HepG2 (cell line): Measurements from ENCODE around the gene ENPP1. TPM values are rescaled to one million over a fixed set of nuclear protein-coding genes. Genes with fewer than 3 reads are reported as not detected.

Experiments used
- ATAC-seq: fragments of 200-7000 bp; cut with Tn5 transposase; 3 replicates; pipeline ENCODE4 v1.9.1; 2020; ENCODE audit warnings: mild to moderate bottlenecking, moderate library complexity
- BruUV-seq: library from RNA; stranded (reverse); fragments of 400-500 nt; replicated peaks from 2 replicates; lab custom pipeline; 2021; lab: Mats Ljungman, UMichigan
- CTCF ChIA-PET: fragments of 300-600 bp; formaldehyde crosslinking; extraction: SDS; loops from one replicate; lab custom pipeline; 2021; ENCODE audit warnings: low total read pairs, inconsistent platforms, low intra/inter-chr PET ratio; lab: Yijun Ruan, JAX
- POLR2A ChIA-PET: fragments of 350-600 bp; sonication (Branson Sonifier 250); formaldehyde crosslinking; loops from one replicate; lab custom pipeline; 2020; ENCODE audit warnings: antibody characterized with exemption, inconsistent platforms; lab: Yijun Ruan, JAX
- DNase-seq: peaks from one replicate; pipeline ENCODE4 v3.0.0-alpha.2; 2015; ENCODE audit warnings: low spot score
- FAIRE-seq: peaks from 3 replicates; lab custom pipeline; 2011; peaks lifted over from hg19 to GRCh38; lab: Jason Lieb, UNC
- H2AFZ ChIP-seq: one replicate; pipeline ENCODE4 v1.6.1; 2011; ENCODE audit warnings: low read length, inconsistent platforms
- H3K27ac ChIP-seq: fragments of 300-600 bp; 3 replicates; pipeline ENCODE4 v1.8.0; 2011; ENCODE audit warnings: mixed run types, mild to moderate bottlenecking, mixed read lengths, low read length, inconsistent platforms; ENCODE audit not compliant: insufficient read depth; ENCODE audit errors: extremely low read length
- H3K27me3 ChIP-seq, 2 experiments: fragments of 200-600 bp in 1 of 2; 2 replicates in 1 of 2; 3 replicates in 1 of 2; pipeline versions ENCODE4 v1.6.0 to v1.8.0; 2011; ENCODE audit warnings: low read length in 2 of 2, mild to moderate bottlenecking in 2 of 2, moderate library complexity in 2 of 2, inconsistent platforms in 1 of 2; ENCODE audit not compliant: insufficient read depth in 2 of 2, control insufficient read depth in 1 of 2
- H3K36me3 ChIP-seq, 2 experiments: fragments of 200-600 bp in 1 of 2; replicated peaks in 1 of 2; 2 replicates in 1 of 2; 3 replicates in 1 of 2; pipeline versions ENCODE4 v1.5.1 to v1.8.0; 2011; ENCODE audit warnings: low read length in 2 of 2, inconsistent platforms in 1 of 2; ENCODE audit not compliant: insufficient read depth in 2 of 2, control insufficient read depth in 1 of 2
- H3K4me1 ChIP-seq: 2 replicates; pipeline ENCODE4 v1.5.1; 2012; ENCODE audit warnings: low read length, inconsistent platforms; ENCODE audit not compliant: insufficient read depth
- H3K4me2 ChIP-seq: 2 replicates; pipeline ENCODE4 v1.6.0; 2011; ENCODE audit warnings: low read depth, low read length, inconsistent platforms
- H3K4me3 ChIP-seq, 3 experiments: fragments of 200-600 bp in 1 of 3; sonication (generic), shearing (Covaris generic) in 1 of 3; replicated peaks in 1 of 3; 2 replicates each; pipeline ENCODE4 v1.5.1; 2011 to 2016; ENCODE audit warnings: low read length in 3 of 3, inconsistent platforms in 2 of 3, low read depth in 2 of 3, mild to moderate bottlenecking in 2 of 3, control low read depth in 1 of 3, mixed read lengths in 1 of 3; ENCODE audit not compliant: insufficient read depth in 1 of 3
- H3K79me2 ChIP-seq: one replicate; pipeline ENCODE4 v1.6.1; 2011; ENCODE audit warnings: low read length, inconsistent platforms; ENCODE audit not compliant: insufficient read depth
- H3K9ac ChIP-seq: 2 replicates; pipeline ENCODE4 v1.6.0; 2011; ENCODE audit warnings: mild to moderate bottlenecking, low read depth, low read length, inconsistent platforms; ENCODE audit not compliant: insufficient read depth
- H3K9me3 ChIP-seq: 2 replicates; pipeline ENCODE4 v1.5.1; 2012; ENCODE audit warnings: mild to moderate bottlenecking, low read length
- H4K20me1 ChIP-seq: 2 replicates; pipeline ENCODE4 v1.6.0; 2011; ENCODE audit warnings: inconsistent platforms, mild to moderate bottlenecking, low read length, moderate library complexity; ENCODE audit not compliant: insufficient read depth
- ERF ChIP-seq: IDR thresholded peaks from 2 replicates; pipeline ENCODE4 v1.6.1; 2018; ENCODE audit warnings: missing biosample characterization, missing genetic modification reagents
- FOSL2 ChIP-seq: sonication (generic); formaldehyde crosslinking; IDR thresholded peaks from 2 replicates; pipeline ENCODE4 v1.4.0; 2020; ENCODE audit warnings: missing genetic modification reagents
- JUND ChIP-seq: sonication (generic); formaldehyde crosslinking; IDR thresholded peaks from 2 replicates; pipeline ENCODE4 v1.8.0; 2022; ENCODE audit warnings: mild to moderate bottlenecking, missing genetic modification reagents
- MIXL1 ChIP-seq: IDR thresholded peaks from 2 replicates; pipeline ENCODE4 v1.6.1; 2016
- NFYB ChIP-seq: sonication (generic); formaldehyde crosslinking; IDR thresholded peaks from 2 replicates; pipeline ENCODE4 v1.4.0; 2020; ENCODE audit warnings: missing genetic modification reagents
- RAD21 ChIP-seq: fragments of 450-650 bp; formaldehyde crosslinking; IDR thresholded peaks from 2 replicates; pipeline ENCODE4 v1.5.0; 2020; ENCODE audit warnings: mild to moderate bottlenecking
- RFXAP ChIP-seq: sonication (generic); formaldehyde crosslinking; IDR thresholded peaks from 2 replicates; pipeline ENCODE4 v1.4.0; 2020; ENCODE audit warnings: missing genetic modification reagents, borderline replicate concordance
- SMC3 ChIP-seq: IDR thresholded peaks from 2 replicates; pipeline ENCODE4 v1.6.1; 2011; ENCODE audit warnings: low read length, improper control_type of control experiment
- STAG1 ChIP-seq: sonication (generic); formaldehyde crosslinking; IDR thresholded peaks from 2 replicates; pipeline ENCODE4 v1.4.0; 2020; ENCODE audit warnings: missing genetic modification reagents
- WIZ ChIP-seq: sonication (generic); formaldehyde crosslinking; IDR thresholded peaks from 2 replicates; pipeline ENCODE4 v1.5.1; 2020; ENCODE audit warnings: mild to moderate bottlenecking, missing genetic modification reagents
- ZNF768 ChIP-seq: sonication (generic); formaldehyde crosslinking; IDR thresholded peaks from 2 replicates; pipeline ENCODE4 v1.4.0; 2020; ENCODE audit warnings: missing genetic modification reagents
- WGBS: methylation state at CpG from one replicate; pipeline ENCODE4 v1.1.6; 2017; ENCODE audit warnings: low lambda C conversion rate; 5-methylcytosine and 5-hydroxymethylcytosine counted together
- in situ Hi-C: cut with HindIII; loops from 2 replicates; pipeline ENCODE4 v1.10.0; 2017; ENCODE audit warnings: low pct_unique_long_range_greater_than_20kb; ENCODE audit not compliant: extremely low pct_ligation_motif_present
- intact Hi-C: fragments of 100-400 bp; cut with micrococcal nuclease; formaldehyde crosslinking; loops from one replicate; pipeline ENCODE4 v1.10.0; 2022; ENCODE audit not compliant: unreplicated experiment
- polyA plus RNA-seq, 8 experiments: library from polyadenylated mRNA; depleted of rRNA in 3 of 8; stranded (reverse) in 7 of 8; unstranded in 1 of 8; fragments of >200 nt; fragmentation: Illumina TruSeq in 4 of 8; extraction: Trizol in 4 of 8; gene quantifications; 2 replicates each; pipeline versions ENCODE4 v1.2.1 to v1.2.3, GENCODE V29; 2011 to 2016; ENCODE audit warnings: low read depth in 4 of 8, missing spikeins in 1 of 8, mixed read lengths in 1 of 8; ENCODE audit not compliant: insufficient read depth in 1 of 8
- total RNA-seq, 5 experiments: library from RNA; depleted of rRNA; stranded (reverse); fragments of >200 nt; fragmentation: Illumina TruSeq; extraction: Trizol; gene quantifications; 2 replicates each; pipeline ENCODE4 v1.2.3, GENCODE V29; 2016; ENCODE audit warnings: low read depth in 1 of 5
- TF ChIP-seq, protein P1 (sequence below): sonication (generic); formaldehyde crosslinking; IDR thresholded peaks from 2 replicates; pipeline ENCODE4 v1.5.0; 2020; ENCODE audit warnings: mild to moderate bottlenecking, missing genetic modification reagents, moderate library complexity
- TF ChIP-seq, protein P2 (sequence below): sonication (generic); formaldehyde crosslinking; IDR thresholded peaks from 2 replicates; pipeline ENCODE4 v1.5.0; 2020; ENCODE audit warnings: mild to moderate bottlenecking, low read depth, missing genetic modification reagents, borderline replicate concordance
- TF ChIP-seq, protein P3 (sequence below): sonication (generic); formaldehyde crosslinking; IDR thresholded peaks from 2 replicates; pipeline ENCODE4 v1.4.0; 2020; ENCODE audit warnings: missing genetic modification reagents

The ENPP1 gene
- total and polyA plus RNA-seq, 2 of the 13 experiments (the other 11 are each of a cell fraction or from before 2014, with no cell fraction given), result 56.5 to 160 TPM

DNA sequence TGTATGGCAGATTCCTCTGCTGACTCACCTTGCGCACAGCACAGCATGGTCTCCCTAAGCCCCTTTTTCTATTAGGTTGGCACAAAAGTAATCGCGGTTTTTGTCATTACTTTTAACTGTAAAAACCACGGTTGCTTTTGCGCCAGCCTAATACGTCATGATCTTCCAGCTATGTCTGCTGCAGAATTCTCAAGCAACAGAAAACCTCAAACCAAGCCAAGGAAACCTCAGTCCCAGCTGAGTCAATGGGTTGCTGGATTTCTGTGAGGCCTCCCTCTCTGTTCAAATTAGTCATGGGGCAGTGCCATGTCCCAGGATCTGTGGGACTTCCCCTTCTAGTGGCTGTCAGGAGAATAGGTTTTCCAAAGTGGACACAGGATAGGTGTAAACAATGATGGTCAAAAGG is 15.7 kb upstream of the ENPP1 start:
- 96% methylated on average over 6 of the region's 6 CpGs for WGBS
- no peak overlapping the region for H3K9ac ChIP-seq
- no peak for FAIRE-seq
- H3K27ac ChIP-seq, result no peak overlapping the region
- TF ChIP-seq JUND (CRISPR knock-in tag) (no peak), NFYB (CRISPR knock-in tag) (no peak), WIZ (CRISPR knock-in tag) (no peak), STAG1 (peak; percentile 68), FOSL2 (CRISPR knock-in tag) (0 out of 2 replicates have a peak, but pooled peaks have one; percentile 38), ZNF768 (CRISPR knock-in tag) (peak; percentile 59; the same call in 1 of the 2 replicates), SMC3 (peak; percentile 68), MIXL1 (CRISPR knock-in tag) (0 out of 2 replicates have a peak, but pooled peaks have one; percentile 16), RFXAP (CRISPR knock-in tag) (no peak), ERF (CRISPR knock-in tag) (0 out of 2 replicates have a peak, but pooled peaks have one; percentile 28), RAD21 (CRISPR knock-in tag) (peak; percentile 33; the same call in 1 of the 2 replicates)
- TF ChIP-seq, protein P1, sequence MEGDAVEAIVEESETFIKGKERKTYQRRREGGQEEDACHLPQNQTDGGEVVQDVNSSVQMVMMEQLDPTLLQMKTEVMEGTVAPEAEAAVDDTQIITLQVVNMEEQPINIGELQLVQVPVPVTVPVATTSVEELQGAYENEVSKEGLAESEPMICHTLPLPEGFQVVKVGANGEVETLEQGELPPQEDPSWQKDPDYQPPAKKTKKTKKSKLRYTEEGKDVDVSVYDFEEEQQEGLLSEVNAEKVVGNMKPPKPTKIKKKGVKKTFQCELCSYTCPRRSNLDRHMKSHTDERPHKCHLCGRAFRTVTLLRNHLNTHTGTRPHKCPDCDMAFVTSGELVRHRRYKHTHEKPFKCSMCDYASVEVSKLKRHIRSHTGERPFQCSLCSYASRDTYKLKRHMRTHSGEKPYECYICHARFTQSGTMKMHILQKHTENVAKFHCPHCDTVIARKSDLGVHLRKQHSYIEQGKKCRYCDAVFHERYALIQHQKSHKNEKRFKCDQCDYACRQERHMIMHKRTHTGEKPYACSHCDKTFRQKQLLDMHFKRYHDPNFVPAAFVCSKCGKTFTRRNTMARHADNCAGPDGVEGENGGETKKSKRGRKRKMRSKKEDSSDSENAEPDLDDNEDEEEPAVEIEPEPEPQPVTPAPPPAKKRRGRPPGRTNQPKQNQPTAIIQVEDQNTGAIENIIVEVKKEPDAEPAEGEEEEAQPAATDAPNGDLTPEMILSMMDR, result peak; percentile 51
- TF ChIP-seq, protein P2, sequence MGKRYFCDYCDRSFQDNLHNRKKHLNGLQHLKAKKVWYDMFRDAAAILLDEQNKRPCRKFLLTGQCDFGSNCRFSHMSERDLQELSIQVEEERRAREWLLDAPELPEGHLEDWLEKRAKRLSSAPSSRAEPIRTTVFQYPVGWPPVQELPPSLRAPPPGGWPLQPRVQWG (CRISPR knock-in tag), result no peak
- TF ChIP-seq, protein P3, sequence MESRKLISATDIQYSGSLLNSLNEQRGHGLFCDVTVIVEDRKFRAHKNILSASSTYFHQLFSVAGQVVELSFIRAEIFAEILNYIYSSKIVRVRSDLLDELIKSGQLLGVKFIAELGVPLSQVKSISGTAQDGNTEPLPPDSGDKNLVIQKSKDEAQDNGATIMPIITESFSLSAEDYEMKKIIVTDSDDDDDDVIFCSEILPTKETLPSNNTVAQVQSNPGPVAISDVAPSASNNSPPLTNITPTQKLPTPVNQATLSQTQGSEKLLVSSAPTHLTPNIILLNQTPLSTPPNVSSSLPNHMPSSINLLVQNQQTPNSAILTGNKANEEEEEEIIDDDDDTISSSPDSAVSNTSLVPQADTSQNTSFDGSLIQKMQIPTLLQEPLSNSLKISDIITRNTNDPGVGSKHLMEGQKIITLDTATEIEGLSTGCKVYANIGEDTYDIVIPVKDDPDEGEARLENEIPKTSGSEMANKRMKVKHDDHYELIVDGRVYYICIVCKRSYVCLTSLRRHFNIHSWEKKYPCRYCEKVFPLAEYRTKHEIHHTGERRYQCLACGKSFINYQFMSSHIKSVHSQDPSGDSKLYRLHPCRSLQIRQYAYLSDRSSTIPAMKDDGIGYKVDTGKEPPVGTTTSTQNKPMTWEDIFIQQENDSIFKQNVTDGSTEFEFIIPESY (CRISPR knock-in tag), result 0 out of 2 replicates have a peak, but pooled peaks have one; percentile 27
- TF ChIP-seq, all 625 proteins: peak for 9
- Histone ChIP-seq H3K79me2 (no peaks in the 10 kb centered on the region), H3K4me2 (no peak overlapping the region), H3K4me1 (peaks cover 17% of the 10 kb centered on the region), H3K4me3 (no peak overlapping the region), H2AFZ (no peak overlapping the region), H3K27me3 (no peaks in the 10 kb centered on the region), H4K20me1 (no peaks in the 10 kb centered on the region), H3K36me3 (no peaks in the 10 kb centered on the region), H3K9me3 (no peaks in the 10 kb centered on the region)
- peak; percentile 95 for ATAC-seq
- DNase-seq, result peak; percentile 42
- intact Hi-C loops (no loop called here), in situ Hi-C loops (loop anchor here (5.0 kb wide), 1 partner anchor 95 kb away; no protein-coding TSS in a partner anchor)
- ChIA-PET POLR2A (no interaction called here), CTCF (interaction anchor here (1.4 to 2.1 kb wide), 2 partner anchors 15 to 97 kb away, joined by 5 read pairs; partner anchors contain the start of gene ENPP1)
- no TSS peak for BruUV-seq
